ENCODE measurements around the gene FAM76B.

- TF ChIP-seq CTCF (IDR thresholded peaks at IDR 0.05): no peak
- TF ChIP-seq RARB (CRISPR knock-in tag; IDR thresholded peaks at IDR 0.05): no peak
- no peak for TF ChIP-seq RFX5 (IDR thresholded peaks at IDR 0.05)
- TF ChIP-seq JUNB (IDR thresholded peaks at IDR 0.05): no peak
- TF ChIP-seq JUN (IDR thresholded peaks at IDR 0.05): no peak
These were observed 69.4 kb downstream of the FAM76B start for GRCh38 chr11:95720195-95720594.
